Measurements from ENCODE around the gene CEACAM3. TPM values are rescaled to one million over a fixed set of nuclear protein-coding genes. Genes with fewer than 3 reads are reported as not detected.

The CEACAM3 gene
- total and polyA plus RNA-seq, 9 of the 15 experiments (the other 6 are each of a cell fraction or from before 2014, with no cell fraction given), result not detected

GRCh38 chr19:41810301-41810700 lies 13.9 kb downstream of the CEACAM3 start:
- H3K4me2 ChIP-seq (ENCODE audit: insufficient read depth, low read length), result no peak overlapping the region
- no peak overlapping the region for H3K9ac ChIP-seq (ENCODE audit: insufficient read depth in 1 of 2, low read depth in 2 of 2, low read length in 2 of 2)
- CTCF ChIA-PET (ENCODE audit: low intra/inter-chr PET ratio), result no interaction called here

GRCh38 chr19:41811036-41811435 lies 14.6 kb downstream of the CEACAM3 start:
- CTCF ChIA-PET (ENCODE audit: low intra/inter-chr PET ratio), result no interaction called here
- no peak overlapping the region for H2AFZ ChIP-seq (ENCODE audit: low read depth, low read length)
- no peak for ATAC-seq
- peaks cover 3 to 40% of the 10 kb centered on the region in 2 experiments; a peak in 3 of 5 replicates for H3K27me3 ChIP-seq (ENCODE audit: control insufficient read depth in 2 of 2, insufficient read depth in 2 of 2, low read length in 2 of 2)
- 0% methylated on average over 1 of the region's 3 CpGs for WGBS (ENCODE audit: insufficient coverage, low coverage, missing lambda C conversion rate)
- no peaks in the 10 kb centered on the region for H3K9me3 ChIP-seq (replicated peaks; ENCODE audit: control insufficient read depth, insufficient read depth, low read depth, low read length)
- no peak overlapping the region for H3K27ac ChIP-seq (ENCODE audit: extremely low read depth, low read depth, low read length)
- peaks cover 3% of the 10 kb centered on the region; the same call in 1 of the 2 replicates for H4K20me1 ChIP-seq (replicated peaks; ENCODE audit: control insufficient read depth, insufficient read depth, low read length)
- H3K4me3 ChIP-seq, result no peak overlapping the region
- no peak for DNase-seq (ENCODE audit: extremely low read depth in 1 of 4, low spot score in 3 of 4)
- H3K4me1 ChIP-seq (replicated peaks in 1 of 2; ENCODE audit: control insufficient read depth in 2 of 2, insufficient read depth in 2 of 2, low read length in 2 of 2), result no peaks in the 10 kb centered on the region
- H3K9me1 ChIP-seq (ENCODE audit: control insufficient read depth, insufficient read depth, low read length), result no peaks in the 10 kb centered on the region
- no TSS peak for BruUV-seq (replicated peaks)
- no peak for FAIRE-seq
- H3K4me2 ChIP-seq (ENCODE audit: insufficient read depth, low read length), result no peak overlapping the region
- intact Hi-C loops (cut with micrococcal nuclease) (no loop called here), in situ Hi-C loops (cut with MboI) (no loop called here)
- H3K79me2 ChIP-seq (ENCODE audit: control insufficient read depth, insufficient read depth, low read length), result no peaks in the 10 kb centered on the region
- H3K9ac ChIP-seq (ENCODE audit: insufficient read depth in 1 of 2, low read depth in 2 of 2, low read length in 2 of 2), result no peak overlapping the region
- no peaks in the 10 kb centered on the region for H3K36me3 ChIP-seq (ENCODE audit: control insufficient read depth, insufficient read depth, low read length)
- POLR2A ChIA-PET, result interaction anchor here (0.6 to 0.7 kb wide), 2 partner anchors 9 to 191 kb away, joined by 3 read pairs; no protein-coding TSS in a partner anchor
- TF ChIP-seq CBX1 (IDR thresholded peaks at IDR 0.05; ENCODE audit: low read depth) (no peak), CREM (IDR thresholded peaks at IDR 0.05; ENCODE audit: low read depth) (no peak), FOXK1 (CRISPR knock-in tag; IDR thresholded peaks at IDR 0.05; ENCODE audit: borderline replicate concordance) (no peak), ZNF780A (CRISPR knock-in tag; IDR thresholded peaks at IDR 0.05) (no peak), PRPF4 (IDR thresholded peaks at IDR 0.05; ENCODE audit: insufficient read depth, low read depth, low read length, poor library complexity, severe bottlenecking) (no peak), ERF (CRISPR knock-in tag; IDR thresholded peaks at IDR 0.05) (no peak), PHTF2 (CRISPR knock-in tag; IDR thresholded peaks at IDR 0.05) (no peak), SRSF1 (IDR thresholded peaks at IDR 0.05; ENCODE audit: low read depth, low read length) (no peak), PML (IDR thresholded peaks at IDR 0.05; ENCODE audit: low read length) (no peak), MBD2 (IDR thresholded peaks at IDR 0.05; ENCODE audit: borderline replicate concordance, low read depth) (no peak), WHSC1 (IDR thresholded peaks at IDR 0.05; ENCODE audit: low read length) (no peak), ATF1 (CRISPR knock-in tag; IDR thresholded peaks at IDR 0.05) (no peak), ATF1 (tag; IDR thresholded peaks at IDR 0.05) (no peak)

More at GRCh38 chr19:41810301-41810700, 13.9 kb downstream of the CEACAM3 start:
- no peak for DNase-seq (ENCODE audit: extremely low read depth in 1 of 4, low spot score in 3 of 4)
- H3K9me3 ChIP-seq (replicated peaks; ENCODE audit: control insufficient read depth, insufficient read depth, low read depth, low read length), result no peaks in the 10 kb centered on the region
- peaks cover 6 to 47% of the 10 kb centered on the region in 2 experiments; a peak in 4 of 5 replicates for H3K27me3 ChIP-seq (ENCODE audit: control insufficient read depth in 2 of 2, insufficient read depth in 2 of 2, low read length in 2 of 2)
- no peak overlapping the region for H3K27ac ChIP-seq (ENCODE audit: extremely low read depth, low read depth, low read length)
- no peaks in the 10 kb centered on the region for H3K4me1 ChIP-seq (replicated peaks in 1 of 2; ENCODE audit: control insufficient read depth in 2 of 2, insufficient read depth in 2 of 2, low read length in 2 of 2)
- intact Hi-C loops (cut with micrococcal nuclease) (no loop called here), in situ Hi-C loops (cut with MboI) (no loop called here)
- FAIRE-seq, result no peak
- no peaks in the 10 kb centered on the region for H3K36me3 ChIP-seq (ENCODE audit: control insufficient read depth, insufficient read depth, low read length)
- H3K79me2 ChIP-seq (ENCODE audit: control insufficient read depth, insufficient read depth, low read length), result no peaks in the 10 kb centered on the region
- H3K9me1 ChIP-seq (ENCODE audit: control insufficient read depth, insufficient read depth, low read length), result no peaks in the 10 kb centered on the region
- peaks cover 3% of the 10 kb centered on the region; the same call in 1 of the 2 replicates for H4K20me1 ChIP-seq (replicated peaks; ENCODE audit: control insufficient read depth, insufficient read depth, low read length)
- no TSS peak for BruUV-seq (replicated peaks)
- no peak for ATAC-seq
- WGBS (ENCODE audit: insufficient coverage, low coverage, missing lambda C conversion rate), result 3% methylated on average over 4 of the region's 4 CpGs
- no peak overlapping the region for H2AFZ ChIP-seq (ENCODE audit: low read depth, low read length)
- TF ChIP-seq FOXP1 (CRISPR knock-in tag; IDR thresholded peaks at IDR 0.05), result no peak
- TF ChIP-seq TEAD2 (tag; IDR thresholded peaks at IDR 0.05), result no peak
- no peak for TF ChIP-seq ARHGAP35 (IDR thresholded peaks at IDR 0.05; ENCODE audit: partially characterized antibody)
- no peak for TF ChIP-seq DMBX1 (CRISPR knock-in tag; IDR thresholded peaks at IDR 0.05; ENCODE audit: borderline replicate concordance)
- TF ChIP-seq PTBP1 (IDR thresholded peaks at IDR 0.05; ENCODE audit: low read depth, low read length), result no peak
- TF ChIP-seq ZNF311 (CRISPR knock-in tag; IDR thresholded peaks at IDR 0.05), result no peak
- TF ChIP-seq ZFPM2 (CRISPR knock-in tag; IDR thresholded peaks at IDR 0.05), result no peak
- no peak for TF ChIP-seq MEF2D (tag; conservative IDR thresholded peaks at IDR 0.05; ENCODE audit: low read depth)
- no peak for TF ChIP-seq BCOR (IDR thresholded peaks at IDR 0.05)
- TF ChIP-seq ZEB2 (IDR thresholded peaks at IDR 0.05), result no peak
- no peak for TF ChIP-seq E2F3 (CRISPR knock-in tag; IDR thresholded peaks at IDR 0.05)
- TF ChIP-seq ELF2 (CRISPR knock-in tag; IDR thresholded peaks at IDR 0.05), result no peak
- no peak for TF ChIP-seq NCOA4 (IDR thresholded peaks at IDR 0.05; ENCODE audit: partially characterized antibody)
- H3K4me3 ChIP-seq, result no peak overlapping the region
- POLR2A ChIA-PET, result interaction anchor here (0.7 kb wide), 1 partner anchor 8 kb away, joined by 3 read pairs; no protein-coding TSS in a partner anchor

Data from K562 (cell line).